ENCODE results near the gene ANXA9.

GRCh38 chr1:151012684-151013471, 30.8 kb downstream of the ANXA9 start:
- TF ChIP-seq POLR2AphosphoS5 (IDR thresholded peaks at IDR 0.05; ENCODE audit: insufficient read depth in 1 of 2, low read depth in 1 of 2) (no peak), CTCF (IDR thresholded peaks at IDR 0.05) (no peak), POLR2A (IDR thresholded peaks at IDR 0.05) (no peak)
